K562 treated with DMSO at 1 percent for 4 hours (cell line): ENCODE data around the gene PADI1. TPM values are rescaled to one million over a fixed set of nuclear protein-coding genes. Genes with fewer than 3 reads are reported as not detected.

ENCODE experiments used
- total RNA-seq: library from RNA; unstranded; fragments of 300-600 nt; gene quantifications from 2 replicates; pipeline ENCODE4 v1.2.3, GENCODE V29; 2022; ENCODE audit not compliant: insufficient read depth

Gene PADI1, protein sequence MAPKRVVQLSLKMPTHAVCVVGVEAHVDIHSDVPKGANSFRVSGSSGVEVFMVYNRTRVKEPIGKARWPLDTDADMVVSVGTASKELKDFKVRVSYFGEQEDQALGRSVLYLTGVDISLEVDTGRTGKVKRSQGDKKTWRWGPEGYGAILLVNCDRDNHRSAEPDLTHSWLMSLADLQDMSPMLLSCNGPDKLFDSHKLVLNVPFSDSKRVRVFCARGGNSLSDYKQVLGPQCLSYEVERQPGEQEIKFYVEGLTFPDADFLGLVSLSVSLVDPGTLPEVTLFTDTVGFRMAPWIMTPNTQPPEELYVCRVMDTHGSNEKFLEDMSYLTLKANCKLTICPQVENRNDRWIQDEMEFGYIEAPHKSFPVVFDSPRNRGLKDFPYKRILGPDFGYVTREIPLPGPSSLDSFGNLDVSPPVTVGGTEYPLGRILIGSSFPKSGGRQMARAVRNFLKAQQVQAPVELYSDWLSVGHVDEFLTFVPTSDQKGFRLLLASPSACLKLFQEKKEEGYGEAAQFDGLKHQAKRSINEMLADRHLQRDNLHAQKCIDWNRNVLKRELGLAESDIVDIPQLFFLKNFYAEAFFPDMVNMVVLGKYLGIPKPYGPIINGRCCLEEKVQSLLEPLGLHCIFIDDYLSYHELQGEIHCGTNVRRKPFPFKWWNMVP
- not detected in 2 replicates for total RNA-seq

DNA sequence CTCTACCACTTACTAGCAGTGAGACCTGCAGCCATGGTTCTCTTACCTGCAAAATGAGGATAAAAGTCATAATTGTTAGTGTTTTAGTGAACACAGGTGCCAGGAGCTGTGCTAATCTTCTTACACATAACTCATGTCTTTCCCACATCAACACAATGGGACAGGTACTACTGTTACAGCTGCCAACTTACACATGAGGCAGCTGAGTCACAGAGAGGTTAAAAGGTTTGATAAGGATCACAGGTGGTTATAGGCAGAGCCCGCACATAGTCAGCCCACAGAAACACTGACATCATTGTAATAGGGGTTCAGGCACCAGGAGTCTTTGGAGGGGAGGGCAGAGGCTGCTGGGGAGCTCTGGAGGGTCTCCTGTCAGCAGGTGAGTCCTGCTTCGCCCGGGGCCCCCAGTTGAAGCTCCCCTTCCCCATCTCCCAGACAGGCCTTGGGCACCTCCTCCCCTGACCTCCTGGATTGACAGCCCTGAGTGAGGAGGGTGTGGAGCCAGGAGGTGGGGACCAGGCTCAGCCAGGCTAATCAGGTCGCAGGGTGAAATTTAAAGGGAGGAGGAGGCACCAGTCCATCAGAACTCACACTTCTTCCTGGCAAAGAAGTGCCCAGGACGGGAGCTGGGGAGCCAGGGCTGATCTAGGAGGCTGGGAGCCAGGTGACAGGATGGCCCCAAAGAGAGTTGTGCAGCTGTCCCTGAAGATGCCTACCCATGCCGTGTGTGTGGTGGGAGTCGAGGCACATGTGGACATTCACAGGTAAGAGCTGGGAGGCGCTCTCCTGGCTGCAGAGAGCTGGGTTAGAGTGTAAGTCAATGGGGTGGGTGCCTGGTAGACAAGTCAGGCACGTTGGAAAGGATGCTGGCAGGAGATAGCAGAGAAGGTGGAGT lies at the start of gene PADI1:
Gene PADI1, plus strand, starts transcription at position 583 of the 895 bp plus-strand sequence. Its CDS starts 90 bp downstream, at position 673.

DNA sequence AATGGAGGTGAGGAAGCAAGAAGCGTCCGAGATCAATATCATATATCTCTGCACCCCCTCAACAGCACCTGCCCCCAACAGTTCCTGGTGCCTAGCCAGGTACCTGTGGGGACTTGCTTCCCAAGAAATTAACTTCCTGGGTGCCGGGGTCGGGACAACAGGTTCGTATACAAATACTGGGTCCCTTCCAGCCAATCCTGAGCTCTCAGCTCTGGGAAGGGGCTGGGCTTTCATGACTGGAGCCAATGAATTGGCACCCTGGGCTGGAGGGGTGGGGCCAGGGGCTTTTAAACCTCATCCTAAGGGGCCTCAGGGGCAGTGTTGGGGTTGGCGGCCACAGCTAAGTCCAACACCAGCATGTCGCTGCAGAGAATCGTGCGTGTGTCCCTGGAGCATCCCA lies 43.9 kb downstream of the PADI1 start, which contains the start of gene PADI3:
Gene PADI3, plus strand, starts transcription at position 318 of the 400 bp plus-strand sequence. Its CDS starts 40 bp downstream, at position 358.

Other genes starting within 250 kb of the PADI1 start
- gene MFAP2, start 224.5 kb upstream of the PADI1 start, total RNA-seq, result not detected in 2 replicates
- gene ATP13A2, start 193.2 kb upstream of the PADI1 start, total RNA-seq, result 51.9 and 53.3 TPM in 2 replicates
- 188 and 193 TPM in 2 replicates for gene SDHB, start 151.1 kb upstream of the PADI1 start, total RNA-seq
- not detected in 2 replicates for gene PADI2, start 85.7 kb upstream of the PADI1 start, total RNA-seq
- gene PADI3, start 44.0 kb downstream of the PADI1 start, total RNA-seq, result not detected in 2 replicates
- 0.45 TPM in 1 of 2 replicates, not detected in the other for gene PADI4, start 103.1 kb downstream of the PADI1 start, total RNA-seq
- not detected in 2 replicates for gene PADI6, start 167.1 kb downstream of the PADI1 start, total RNA-seq
- 96.6 and 105 TPM in 2 replicates for gene RCC2, start 234.5 kb downstream of the PADI1 start, total RNA-seq